Measurements from ENCODE around the gene FBXW8.

The FBXW8 gene

DNA sequence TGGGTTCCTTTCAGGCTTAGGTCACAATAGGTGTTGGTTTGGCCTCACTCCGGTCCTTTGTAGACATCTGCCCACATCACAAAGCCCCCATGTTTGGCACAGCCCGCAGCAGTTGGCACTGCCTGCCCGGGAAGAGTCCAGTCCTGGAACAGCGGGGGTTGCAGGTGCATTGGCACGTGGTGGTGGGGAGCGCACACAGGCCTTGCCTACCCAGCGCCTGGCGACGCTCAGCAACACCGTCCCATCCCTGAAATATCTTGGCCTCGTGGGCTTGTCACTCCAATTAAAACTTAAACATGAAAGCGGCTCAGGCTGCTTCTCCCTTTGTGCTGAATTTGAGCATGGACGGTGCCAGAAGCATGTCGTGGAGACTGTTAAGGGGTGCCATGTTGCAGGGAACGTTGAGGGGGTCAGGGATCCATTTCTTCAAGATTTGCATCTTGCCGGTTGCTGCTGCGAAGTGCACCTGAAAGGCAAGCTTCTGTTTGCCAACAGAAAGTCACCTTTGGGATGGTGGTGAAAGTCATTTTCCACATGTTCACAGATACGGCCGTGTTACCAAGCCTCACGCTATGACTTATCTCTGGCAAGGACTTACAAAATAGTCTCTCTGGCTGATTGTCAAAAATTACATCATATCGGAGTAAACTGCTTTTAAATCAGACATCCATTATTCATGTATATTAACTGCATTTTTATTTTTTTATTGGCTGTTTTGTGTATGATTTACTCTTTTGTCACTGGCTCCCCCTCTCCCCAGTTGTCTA, 91.5 kb downstream of the FBXW8 start:
- no peak for DNase-seq

DNA sequence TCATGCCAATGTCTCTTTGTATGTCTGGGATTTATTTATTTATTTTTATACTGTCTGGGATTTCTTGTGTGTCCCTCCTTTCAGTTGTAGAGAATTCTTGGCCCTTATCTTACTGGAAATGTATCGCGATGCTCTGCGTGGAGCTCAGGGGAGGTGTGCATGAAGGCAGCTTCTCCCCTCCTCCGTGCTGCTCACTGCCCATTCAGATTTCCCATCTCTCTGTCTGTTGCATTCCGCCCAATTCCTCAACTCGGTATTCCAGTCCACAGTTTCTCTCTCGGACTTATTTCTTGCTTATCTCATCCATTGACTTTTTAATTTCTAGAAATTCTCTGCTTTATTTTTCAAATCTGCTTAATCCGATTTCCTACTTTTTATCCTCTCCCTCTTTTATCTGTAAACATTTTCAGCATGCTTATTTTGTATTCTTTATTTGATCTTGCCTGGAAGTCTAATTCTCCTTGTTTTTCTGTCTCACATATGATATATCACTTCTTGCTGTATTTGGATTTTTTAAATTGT, 93.2 kb downstream of the FBXW8 start:
- DNase-seq, result no peak

DNA sequence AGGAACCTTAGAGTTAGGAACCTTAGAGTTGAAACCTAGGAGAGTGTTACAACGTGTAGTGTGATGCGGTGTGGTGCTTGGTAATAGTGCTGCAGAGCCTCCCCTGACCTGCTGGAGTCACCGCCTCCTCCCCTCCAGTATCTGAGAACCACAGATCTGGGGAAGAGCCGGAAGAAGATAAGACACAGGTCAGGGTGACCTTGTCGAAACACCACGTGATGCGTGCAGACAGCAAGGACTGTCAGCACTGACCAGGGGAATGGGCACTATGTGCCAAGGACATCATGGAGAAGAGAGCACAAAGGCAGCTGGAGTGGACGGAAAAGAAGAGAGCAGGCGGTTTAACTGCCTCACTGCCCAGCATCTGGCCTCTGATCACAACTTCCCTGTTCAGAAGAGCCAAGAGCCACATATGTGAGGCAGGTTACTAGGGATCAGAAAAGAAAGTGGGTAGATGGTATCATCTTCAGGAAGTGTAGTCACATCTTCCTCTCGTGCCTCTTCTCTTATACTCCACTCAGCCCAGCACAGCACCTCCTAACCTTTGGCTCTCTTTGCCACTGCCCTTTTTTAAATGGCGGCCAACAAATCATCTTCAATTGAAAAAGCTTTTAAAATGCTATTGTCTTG, 94.8 kb downstream of the FBXW8 start:
- DNase-seq, result no peak

DNA sequence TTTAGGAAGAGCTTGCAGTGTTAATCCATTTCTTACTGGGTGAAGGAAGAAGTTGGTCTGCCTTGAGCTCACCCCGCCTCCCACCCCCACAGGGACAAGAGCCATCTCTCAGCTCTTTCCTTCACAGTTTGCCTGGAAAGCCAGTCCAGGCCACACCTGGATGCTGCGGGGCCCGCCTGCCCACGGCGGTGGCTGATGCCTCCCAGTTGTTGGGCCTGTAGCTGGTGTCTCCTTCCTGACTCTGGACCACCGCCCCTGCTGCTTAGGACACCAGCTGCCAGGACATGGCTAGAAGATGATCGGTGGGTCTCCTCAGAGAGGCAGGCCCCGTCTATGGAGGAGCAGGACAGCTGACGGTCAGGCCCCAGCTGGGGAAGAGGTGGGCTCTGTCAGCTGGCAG, 95.6 kb downstream of the FBXW8 start:
- no peak for DNase-seq

DNA sequence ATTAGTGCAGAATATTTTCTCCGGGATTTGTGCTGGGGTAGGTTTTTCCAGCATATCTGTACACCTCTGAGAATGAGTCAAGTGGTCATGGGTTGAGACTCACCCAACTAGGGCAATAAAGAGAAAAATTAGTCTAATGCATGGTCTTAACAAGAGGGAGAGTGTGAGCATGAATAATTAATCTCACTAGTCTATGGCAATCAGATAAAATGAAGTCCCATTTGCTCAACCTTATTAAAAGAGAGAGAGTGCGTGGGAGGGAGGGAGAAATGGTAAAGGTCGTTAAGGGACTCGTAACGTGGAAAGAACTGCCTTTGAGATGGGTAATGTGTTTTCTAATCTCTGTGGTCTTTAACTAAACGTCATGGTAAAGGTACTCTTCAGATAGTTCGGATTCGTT, 96.8 kb downstream of the FBXW8 start:
- no peak for DNase-seq

DNA sequence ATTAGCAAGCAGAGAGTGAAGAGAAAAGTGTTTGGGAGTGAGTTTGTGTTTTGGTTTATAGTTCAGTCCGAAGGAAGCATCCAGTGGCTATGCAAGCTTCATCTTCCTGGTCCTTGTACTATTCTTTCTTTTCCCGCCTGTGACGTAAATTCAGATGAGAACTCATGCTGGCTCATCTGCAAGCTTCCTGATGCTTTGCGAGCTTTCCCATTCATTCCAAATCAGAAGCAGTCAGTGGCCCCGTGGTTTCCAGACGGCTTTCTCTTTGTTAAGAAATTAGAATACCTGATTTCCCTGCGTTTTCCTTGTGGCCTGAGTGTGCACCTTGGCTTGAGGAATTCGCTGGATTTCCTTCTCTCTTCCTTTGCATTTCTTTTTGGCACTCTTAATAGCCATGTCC, 99.0 kb downstream of the FBXW8 start:
- DNase-seq, result no peak

DNA sequence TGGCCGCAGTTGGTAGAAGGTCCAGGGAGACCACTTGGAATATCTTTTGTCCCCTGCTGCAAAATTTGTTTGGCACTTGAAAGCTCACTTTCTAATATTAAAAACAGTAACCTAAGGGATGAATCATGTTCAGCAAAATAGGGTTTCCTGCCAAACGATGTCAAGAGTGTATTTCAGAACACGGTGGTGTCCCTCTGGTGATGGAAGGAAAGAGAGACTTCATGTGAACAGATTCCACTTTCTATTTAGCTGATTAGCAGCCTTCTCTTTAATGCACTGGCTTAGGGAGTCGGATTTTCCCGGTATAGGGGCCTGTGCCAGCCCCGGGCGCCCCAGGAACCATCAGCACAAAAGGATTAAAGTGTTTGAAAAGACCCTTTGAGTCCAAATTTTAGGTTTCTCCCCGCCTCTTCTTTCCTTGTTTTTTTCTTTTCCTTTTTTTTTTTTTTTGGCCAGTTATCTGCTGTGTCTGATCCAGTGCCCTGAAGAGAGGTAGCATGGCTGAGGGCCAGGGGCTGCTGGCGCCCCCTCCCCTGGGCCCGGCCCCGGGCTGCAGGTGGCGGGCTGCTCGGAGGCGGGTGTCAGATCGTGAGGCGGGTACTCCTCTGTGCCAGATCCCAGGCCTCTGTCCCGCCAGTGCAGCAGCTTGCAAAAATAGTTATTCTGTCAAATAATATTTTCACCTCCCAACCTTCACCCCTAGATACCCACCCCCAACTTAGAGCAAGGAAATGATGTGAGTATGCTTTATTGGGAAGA, 100.1 kb downstream of the FBXW8 start:
- DNase-seq, result no peak

DNA sequence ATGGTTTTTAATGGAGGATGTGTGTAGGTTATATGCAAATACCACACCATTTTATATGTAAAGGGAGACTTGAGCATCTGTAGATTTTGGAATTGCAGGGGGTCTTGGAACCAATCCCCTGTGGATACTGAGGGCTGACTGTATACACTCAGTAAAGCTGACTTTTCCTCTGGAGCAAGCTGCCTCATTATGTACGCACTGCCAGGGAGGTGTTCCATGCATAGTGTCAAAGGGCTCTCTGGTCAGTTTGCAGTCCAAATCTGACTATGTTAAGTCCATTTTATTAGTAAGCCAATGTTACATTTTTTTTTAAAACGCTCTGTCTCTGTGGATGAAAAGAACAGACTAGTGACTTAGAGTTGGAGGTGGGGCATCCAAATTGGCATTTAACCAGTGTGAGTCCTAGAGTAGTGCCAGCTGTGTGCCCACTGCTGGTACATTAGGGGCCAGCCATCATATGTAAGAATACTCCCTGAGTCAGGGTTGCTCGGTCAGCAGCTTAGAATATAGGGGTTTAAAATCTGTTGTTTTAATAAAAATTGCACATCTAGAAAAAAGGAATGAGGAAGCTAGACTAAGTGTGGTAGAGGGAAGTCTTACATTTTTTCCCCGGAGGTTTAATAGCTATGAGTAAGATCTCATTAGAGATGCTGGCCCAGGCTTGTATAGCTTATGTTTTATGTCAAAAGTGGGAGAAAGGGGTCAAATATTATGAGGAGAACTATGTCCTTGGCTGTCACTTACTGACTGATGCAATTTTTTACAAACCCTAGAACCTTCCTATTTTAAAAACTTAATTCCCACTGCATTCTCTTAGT, 101.4 kb downstream of the FBXW8 start:
- no peak for DNase-seq

DNA sequence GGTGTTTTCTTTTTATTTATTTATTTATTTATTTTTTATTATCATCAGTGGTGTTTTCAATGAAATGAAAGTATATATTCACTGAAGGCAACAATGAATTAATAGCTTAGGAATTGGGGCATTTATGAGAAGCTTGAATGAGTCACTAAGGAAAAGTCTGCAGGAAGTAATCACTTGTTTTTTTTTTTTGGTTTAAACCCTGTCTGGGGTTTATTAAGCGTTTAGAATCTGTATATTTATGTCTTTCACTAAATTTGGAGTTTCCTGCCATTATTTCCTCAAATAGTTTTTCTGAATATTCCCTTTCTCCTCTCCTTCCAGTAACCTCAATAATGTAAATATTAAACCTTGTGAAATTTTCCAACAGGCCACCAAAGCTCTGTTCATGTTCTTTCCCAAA, 103.0 kb downstream of the FBXW8 start:
- DNase-seq, result no peak

DNA sequence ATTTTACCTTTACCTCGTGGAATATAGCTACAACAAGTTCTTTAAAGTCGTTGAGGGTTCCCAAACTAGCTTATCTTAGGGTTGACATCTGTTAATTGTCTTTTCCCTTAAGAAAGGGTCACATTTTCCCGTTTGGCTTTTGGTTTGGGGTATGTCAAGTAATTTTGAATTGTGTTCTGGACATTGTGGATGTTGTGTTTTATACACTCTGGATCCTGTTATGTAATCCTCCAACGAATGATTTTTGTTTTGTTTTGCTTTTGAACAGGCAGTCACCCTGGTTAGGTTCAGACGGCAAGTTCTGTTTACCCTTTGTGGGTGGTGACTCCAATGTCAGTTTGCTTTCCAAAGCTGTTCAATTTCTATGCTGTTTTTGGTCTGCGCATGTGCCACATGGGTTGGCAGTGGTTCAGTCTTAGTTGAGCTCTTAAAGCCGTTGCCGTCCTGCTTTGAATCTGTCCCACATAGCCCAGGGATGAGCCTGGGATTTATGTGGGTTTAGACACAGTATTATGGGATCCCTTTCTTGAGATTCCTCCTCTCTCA, 103.7 kb downstream of the FBXW8 start:
- DNase-seq, result no peak

DNA sequence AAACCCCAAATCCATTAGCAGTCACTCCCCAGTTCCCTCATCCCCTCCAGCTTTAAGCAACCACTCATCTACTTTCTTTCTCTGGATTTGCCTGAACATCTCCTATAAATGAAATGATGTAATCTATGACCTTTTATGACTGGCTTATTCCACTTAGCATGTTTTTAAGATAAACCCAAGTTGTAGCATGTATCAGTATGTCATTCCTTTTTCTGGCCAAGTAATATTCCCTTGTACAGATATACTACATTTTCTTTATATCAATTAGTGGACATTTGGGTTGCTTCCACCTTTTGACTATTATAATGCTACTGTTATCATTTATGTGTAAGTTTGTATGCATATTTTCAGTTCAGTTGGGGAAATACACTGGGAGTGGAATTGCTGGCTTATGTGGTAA, 105.1 kb downstream of the FBXW8 start:
- DNase-seq, result no peak

DNA sequence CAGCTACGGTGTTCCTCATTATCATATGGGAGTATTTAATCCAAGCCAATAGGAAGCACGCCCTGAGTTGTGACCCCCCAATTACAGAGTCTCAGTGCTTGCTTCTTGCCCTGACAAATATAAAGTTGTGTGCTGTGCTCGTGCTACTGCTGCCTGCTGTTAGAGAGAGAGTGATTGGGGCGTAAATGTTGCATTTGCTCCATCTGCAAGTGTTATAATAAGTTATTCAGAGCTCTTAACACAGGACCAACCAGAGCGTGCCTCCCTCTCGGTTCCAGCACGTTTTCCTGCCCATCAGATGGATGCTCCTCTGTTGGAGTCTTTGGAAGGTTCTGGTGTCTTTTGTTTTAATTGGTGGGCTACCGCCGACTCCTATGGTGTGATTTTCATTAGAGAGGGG, 107.1 kb downstream of the FBXW8 start:
- no peak for DNase-seq

DNA sequence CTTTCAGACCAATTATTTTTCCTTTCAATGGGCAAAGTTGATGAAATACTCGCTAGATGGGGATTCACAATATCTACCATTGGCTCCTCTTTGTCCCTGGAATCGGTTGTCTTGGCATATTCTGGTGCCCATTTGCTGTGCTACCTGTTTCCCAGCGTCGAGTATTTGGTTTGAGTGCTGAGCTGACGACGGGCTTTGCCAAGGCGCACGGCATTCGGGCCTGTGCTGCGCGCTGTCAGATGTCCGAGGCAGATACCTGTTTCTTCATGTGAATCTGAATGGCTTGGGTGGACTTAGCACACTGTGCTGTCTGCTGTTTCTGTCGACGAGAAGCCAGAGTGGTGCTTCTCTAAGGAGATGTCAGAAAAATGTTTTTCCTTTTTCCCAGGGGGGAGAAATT, 107.5 kb downstream of the FBXW8 start:
- no peak for DNase-seq

DNA sequence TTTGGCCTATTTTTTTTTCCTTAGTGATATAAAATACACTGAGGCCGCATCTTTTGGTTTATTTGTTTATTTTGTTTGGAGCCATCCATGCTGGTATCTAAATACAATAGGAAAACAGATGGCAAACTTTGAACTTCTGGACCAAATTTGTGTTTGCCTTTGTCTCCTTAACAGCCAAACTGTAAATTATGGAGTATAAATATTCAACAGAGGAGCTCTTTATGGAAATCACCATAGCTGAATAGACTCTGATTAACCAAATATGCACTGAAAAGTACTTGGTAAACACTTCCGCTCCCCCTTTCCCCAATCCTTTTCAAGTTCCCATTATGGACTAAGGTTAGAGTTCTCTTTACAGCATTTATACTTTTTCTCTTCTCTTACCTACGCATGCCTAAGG, 107.9 kb downstream of the FBXW8 start:
- no peak for DNase-seq

DNA sequence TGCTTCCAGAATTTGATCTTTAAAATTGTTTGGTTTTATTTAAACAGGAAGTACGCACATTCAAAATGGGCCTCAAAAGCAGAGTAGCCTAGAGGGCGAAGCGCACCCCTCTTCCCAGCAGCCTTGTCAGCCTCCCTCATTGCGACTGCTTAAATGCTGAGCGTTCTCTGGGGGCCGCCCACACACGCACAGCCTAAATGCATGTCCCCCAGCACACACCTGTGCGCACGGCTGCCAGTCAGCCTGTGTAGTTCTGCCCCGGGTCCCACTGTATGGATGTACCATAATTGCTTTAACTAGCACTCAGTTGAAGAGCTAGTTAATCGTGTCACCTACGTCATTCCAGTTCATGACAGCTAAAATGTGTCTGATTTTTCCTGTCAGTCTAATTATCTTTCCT, 109.1 kb downstream of the FBXW8 start:
- no peak for DNase-seq

DNA sequence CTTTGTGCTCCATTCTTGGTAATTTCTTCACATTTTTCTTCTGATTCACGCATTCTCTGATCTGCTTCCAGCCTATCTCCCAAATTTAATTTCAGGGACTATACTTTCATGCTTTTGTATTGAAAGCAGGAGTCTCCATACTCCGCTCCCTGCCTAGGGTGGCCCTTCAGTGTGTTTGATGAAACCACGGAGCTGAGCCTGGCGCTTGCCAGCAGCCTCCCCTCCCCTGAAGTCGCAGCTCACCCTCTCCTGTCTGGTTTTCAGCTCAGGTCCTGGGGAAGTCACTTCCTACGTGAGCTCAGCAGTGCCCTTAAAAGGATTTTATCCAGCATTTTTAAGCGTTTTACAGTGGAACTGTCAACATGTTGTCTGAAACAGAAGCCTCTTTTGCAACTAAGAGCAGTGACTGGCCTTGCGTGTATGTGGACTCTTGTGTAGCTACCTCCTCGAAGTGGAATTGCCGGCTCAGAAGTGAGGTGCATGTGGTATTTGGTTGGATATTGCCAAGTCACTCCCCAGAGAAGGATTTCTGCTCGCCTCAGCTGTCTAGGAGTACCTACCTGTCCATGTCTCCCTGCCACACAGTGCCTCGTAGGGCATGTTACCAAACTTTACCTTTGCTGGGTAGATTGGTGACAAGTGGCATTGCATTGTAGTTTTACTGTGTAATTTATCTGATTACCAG, 109.9 kb downstream of the FBXW8 start:
- DNase-seq, result no peak

DNA sequence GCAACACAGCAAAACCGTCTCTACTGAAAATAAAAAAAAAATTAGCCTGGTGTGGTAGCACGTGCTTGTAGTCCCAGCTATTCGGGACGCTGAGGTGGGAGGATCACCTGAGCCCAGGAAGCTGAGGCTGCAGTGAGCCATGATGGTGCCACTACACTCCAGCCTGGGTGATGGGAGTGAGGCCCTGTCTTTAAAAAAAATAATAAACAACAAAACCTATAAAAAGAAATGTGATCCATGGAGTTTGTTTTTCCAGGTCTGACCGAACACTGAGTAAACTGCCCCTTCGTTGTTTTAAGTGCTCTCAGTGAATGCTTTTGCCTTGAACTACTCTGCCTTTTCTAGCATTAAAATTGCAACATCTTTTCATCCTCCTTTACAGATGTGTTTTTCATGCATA, 111.7 kb downstream of the FBXW8 start:
- no peak for DNase-seq

DNA sequence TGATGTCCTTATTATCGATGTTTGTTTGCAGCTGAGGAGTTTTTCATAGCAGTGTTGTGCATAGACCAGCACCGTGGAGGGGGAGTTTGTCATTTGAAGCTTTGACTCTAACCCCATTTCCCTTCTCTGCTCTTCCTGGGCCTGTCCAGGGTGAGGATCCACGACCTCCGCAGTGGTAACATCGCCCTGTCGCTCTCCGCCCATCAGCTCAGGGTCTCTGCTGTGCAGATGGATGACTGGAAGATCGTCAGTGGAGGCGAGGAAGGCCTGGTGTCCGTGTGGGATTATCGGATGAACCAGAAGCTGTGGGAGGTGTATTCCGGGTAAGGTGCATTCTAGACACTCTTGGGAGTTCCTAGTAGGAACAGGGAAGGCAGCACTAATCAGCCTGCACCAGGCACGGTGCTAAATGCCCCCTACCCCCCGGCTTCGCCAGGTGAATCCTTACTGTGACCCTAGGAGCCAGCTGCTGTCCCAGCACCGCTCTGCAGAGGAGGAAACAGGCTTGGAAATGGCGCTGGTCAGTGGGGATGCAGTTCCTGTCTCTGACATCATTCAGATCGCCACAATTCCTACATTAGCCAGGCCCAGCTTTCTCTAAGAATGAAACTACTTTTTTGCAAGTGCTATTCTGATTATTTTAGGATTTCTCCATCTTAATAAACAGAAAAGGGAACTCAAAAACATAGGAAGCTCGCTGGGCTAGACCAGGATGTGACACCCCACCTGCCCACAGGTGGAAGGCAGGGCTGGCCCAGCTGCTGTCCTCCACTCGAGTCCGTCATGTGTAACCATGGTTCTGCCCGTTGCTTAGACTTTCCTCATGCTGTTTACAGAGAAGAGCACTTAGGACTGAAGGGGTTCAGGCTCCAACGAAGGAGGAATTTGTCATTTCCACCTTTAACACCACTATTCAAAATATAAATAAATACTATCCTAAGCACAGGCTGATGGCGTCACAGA, 113.5 kb downstream of the FBXW8 start:
- no peak for DNase-seq

DNA sequence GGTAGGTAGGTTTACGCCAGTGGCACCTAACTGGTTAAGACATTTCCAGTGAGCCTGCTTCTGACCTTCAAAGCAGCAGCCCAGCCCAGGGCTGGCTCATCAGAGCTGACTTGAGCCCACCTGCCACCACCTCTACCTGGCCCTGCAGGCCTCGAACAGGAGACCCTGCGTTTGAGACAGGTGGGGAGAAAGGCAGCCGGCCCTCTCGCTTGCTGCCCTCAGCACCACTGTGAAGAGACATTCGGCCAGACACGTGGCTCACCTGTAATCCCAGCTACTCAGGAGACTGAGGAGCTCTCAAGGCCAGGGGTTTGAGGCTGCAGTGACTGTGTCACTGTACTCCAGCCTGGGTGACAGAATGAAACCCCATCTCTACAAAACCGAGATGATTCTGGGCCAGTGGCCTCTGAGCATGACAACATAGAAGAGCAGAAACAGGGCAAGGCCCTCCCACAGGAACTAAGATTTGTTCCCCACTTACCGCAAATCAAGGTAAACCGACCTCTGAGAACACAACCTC, 114.3 kb downstream of the FBXW8 start:
- DNase-seq, result no peak

DNA sequence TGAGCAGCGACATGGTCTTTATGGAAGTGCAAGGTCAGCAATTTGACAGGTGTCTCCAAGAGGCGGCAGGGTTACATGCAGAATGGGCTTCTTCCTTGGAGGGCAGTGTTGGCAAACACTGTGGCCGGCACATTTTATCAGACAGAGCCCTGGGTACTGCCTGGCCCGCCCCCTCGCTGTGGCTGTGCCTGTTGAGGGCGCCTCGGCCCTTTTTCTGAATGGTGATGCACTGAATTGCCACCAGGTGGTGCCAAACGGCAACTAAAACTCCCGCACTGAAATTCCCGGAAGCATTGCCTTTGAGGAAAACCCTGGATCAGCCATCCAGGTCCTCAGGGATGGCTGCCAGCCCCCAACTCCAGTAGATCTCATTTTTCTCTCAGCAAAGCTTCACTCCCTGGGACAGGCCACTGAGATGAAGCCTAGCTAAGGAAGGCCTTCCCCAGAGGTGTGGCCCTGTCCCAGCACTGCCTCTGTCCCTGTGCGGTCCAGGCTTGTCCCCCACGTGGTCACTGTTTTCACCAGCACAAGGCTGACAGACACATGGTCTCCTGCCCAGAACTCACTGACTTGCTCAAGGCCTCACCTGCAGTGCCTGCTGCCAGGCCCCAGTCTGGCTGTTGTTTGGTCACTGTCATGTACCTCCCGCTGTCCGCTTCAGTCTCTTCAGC, 114.9 kb downstream of the FBXW8 start:
- peak; percentile 27 to 47 for DNase-seq

All from stimulated activated CD4-positive, alpha-beta T cell treated with anti-CD3 and anti-CD28 coated beads, Interleukin-2, amount 100 ng/mL, for 48 hours (primary cell).